Caco-2 (cell line): ENCODE results near the gene TSC22D2. TPM values are rescaled to one million over a fixed set of nuclear protein-coding genes. Genes with fewer than 3 reads are reported as not detected.

Experiments used
- BruUV-seq: library from RNA; stranded (reverse); fragments of 400-500 nt; replicated peaks from 2 replicates; lab custom pipeline; 2021; lab: Mats Ljungman, UMichigan
- CTCF ChIA-PET: fragments of 300-600 bp; sonication (Branson Sonifier 250); formaldehyde crosslinking; loops from one replicate; lab custom pipeline; 2022; ENCODE audit warnings: antibody characterized with exemption; lab: Charles Lee
- POLR2A ChIA-PET: fragments of 300-600 bp; sonication (Branson Sonifier 250); formaldehyde crosslinking; loops from one replicate; lab custom pipeline; 2022; ENCODE audit warnings: antibody characterized with exemption; lab: Charles Lee
- DNase-seq, 2 experiments: peaks; one replicate each; pipeline versions ENCODE4 v3.0.0 to v3.0.0-alpha.2; 2020 to 2022
- H3K27me3 ChIP-seq: replicated peaks from 2 replicates; pipeline ENCODE4 v1.6.0; 2011; ENCODE audit warnings: low read length; ENCODE audit not compliant: control insufficient read depth, insufficient read depth
- H3K36me3 ChIP-seq: 2 replicates; pipeline ENCODE4 v1.5.1; 2011; ENCODE audit warnings: low read length; ENCODE audit not compliant: control insufficient read depth, insufficient read depth
- H3K4me1 ChIP-seq: fragments of 250-450 bp; sonication (Bioruptor Pico); 2 replicates; pipeline ENCODE4 v1.5.1; 2020; ENCODE audit warnings: mild to moderate bottlenecking
- H3K4me3 ChIP-seq: 2 replicates; pipeline ENCODE4 v1.5.1; 2011; ENCODE audit warnings: low read depth, mild to moderate bottlenecking, control low read depth, low read length
- H3K9me3 ChIP-seq: fragments of 250-450 bp; sonication (Bioruptor Pico); 2 replicates; pipeline ENCODE4 v1.5.1; 2020; ENCODE audit warnings: mild to moderate bottlenecking, moderate library complexity
- H3K27ac Mint-ChIP-seq: one replicate; pipeline ENCODE4 v1.8.0; 2022; ENCODE audit warnings: mixed read lengths; ENCODE audit not compliant: unreplicated experiment
- H3K27me3 Mint-ChIP-seq: one replicate; pipeline ENCODE4 v1.8.0; 2022; ENCODE audit warnings: mixed read lengths; ENCODE audit not compliant: insufficient read depth, unreplicated experiment
- H3K36me3 Mint-ChIP-seq: one replicate; pipeline ENCODE4 v1.8.0; 2022; ENCODE audit warnings: mild to moderate bottlenecking, mixed read lengths; ENCODE audit not compliant: insufficient read depth, unreplicated experiment
- H3K4me1 Mint-ChIP-seq: one replicate; pipeline ENCODE4 v1.8.0; 2022; ENCODE audit warnings: low read depth, mixed read lengths; ENCODE audit not compliant: unreplicated experiment
- H3K4me3 Mint-ChIP-seq: one replicate; pipeline ENCODE4 v1.8.0; 2022; ENCODE audit warnings: mild to moderate bottlenecking, moderate library complexity, mixed read lengths; ENCODE audit not compliant: unreplicated experiment
- H3K9me3 Mint-ChIP-seq: one replicate; pipeline ENCODE4 v1.8.0; 2022; ENCODE audit warnings: mixed read lengths; ENCODE audit not compliant: unreplicated experiment
- CTCF ChIP-seq, 2 experiments: fragments of 200-600 bp in 1 of 2; IDR thresholded peaks; 1 replicate in 1 of 2; 2 replicates in 1 of 2; pipeline versions ENCODE4 v1.5.1 to v1.8.0; 2011 to 2022; ENCODE audit warnings: antibody characterized with exemption in 1 of 2, control low read depth in 1 of 2, inconsistent platforms in 1 of 2, low read depth in 1 of 2, low read length in 1 of 2, mild to moderate bottlenecking in 1 of 2, moderate library complexity in 1 of 2; ENCODE audit not compliant: insufficient read depth in 1 of 2, severe bottlenecking in 1 of 2, unreplicated experiment in 1 of 2
- intact Hi-C: fragments of 100-400 bp; cut with micrococcal nuclease; formaldehyde crosslinking; loops from one replicate; pipeline ENCODE4 v1.10.0; 2022; ENCODE audit not compliant: unreplicated experiment
- total RNA-seq: library from RNA; stranded (reverse); gene quantifications from 2 replicates; pipeline ENCODE4 v1.2.3, GENCODE V29; 2022

Gene TSC22D2
- total RNA-seq, 1 experiment from 2014 or later: 30.8 TPM

GRCh38 chr3:150444371-150444770 lies 36.3 kb downstream of the TSC22D2 start:
- H3K27me3 Mint-ChIP-seq: no peaks in the 10 kb centered on the region
- intact Hi-C loops: no loop called here
- POLR2A ChIA-PET: no interaction called here
- Histone ChIP-seq H3K4me1 (peaks cover 26% of the 10 kb centered on the region), H3K36me3 (no peaks in the 10 kb centered on the region), H3K27me3 (no peaks in the 10 kb centered on the region), H3K9me3 (no peaks in the 10 kb centered on the region), H3K4me3 (no peak overlapping the region)
- BruUV-seq: no TSS peak
- peaks cover 22% of the 10 kb centered on the region for H3K36me3 Mint-ChIP-seq
- H3K9me3 Mint-ChIP-seq: no peaks in the 10 kb centered on the region
- H3K27ac Mint-ChIP-seq: no peak overlapping the region
- no peak for TF ChIP-seq CTCF (IDR thresholded peaks at IDR 0.05; ENCODE audit: insufficient read depth in 1 of 2, low read depth in 1 of 2, low read length in 1 of 2, severe bottlenecking in 1 of 2, unreplicated experiment in 1 of 2)
- no peak overlapping the region for H3K4me3 Mint-ChIP-seq
- CTCF ChIA-PET: no interaction called here
- peaks cover 18% of the 10 kb centered on the region for H3K4me1 Mint-ChIP-seq
- DNase-seq: no peak

GRCh38 chr3:150446470-150446977 lies 38.4 kb downstream of the TSC22D2 start:
- H3K9me3 ChIP-seq: no peaks in the 10 kb centered on the region
- no peak overlapping the region for H3K4me3 Mint-ChIP-seq
- BruUV-seq: no TSS peak
- H3K4me1 ChIP-seq: peaks cover 45% of the 10 kb centered on the region
- no peak for TF ChIP-seq CTCF (IDR thresholded peaks at IDR 0.05; ENCODE audit: insufficient read depth in 1 of 2, low read depth in 1 of 2, low read length in 1 of 2, severe bottlenecking in 1 of 2, unreplicated experiment in 1 of 2)
- no peak overlapping the region for H3K27ac Mint-ChIP-seq
- no peaks in the 10 kb centered on the region for H3K27me3 ChIP-seq
- ChIA-PET CTCF (no interaction called here), POLR2A (no interaction called here)
- no peak for DNase-seq
- no peak overlapping the region for H3K4me3 ChIP-seq
- H3K36me3 ChIP-seq: no peaks in the 10 kb centered on the region
- H3K27me3 Mint-ChIP-seq: no peaks in the 10 kb centered on the region
- H3K36me3 Mint-ChIP-seq: peaks cover 17% of the 10 kb centered on the region
- no peaks in the 10 kb centered on the region for H3K9me3 Mint-ChIP-seq
- H3K4me1 Mint-ChIP-seq: peaks cover 28% of the 10 kb centered on the region
- intact Hi-C loops: no loop called here

- Mint-ChIP-seq H3K4me1 (peaks cover 28% of the 10 kb centered on the region), H3K27ac (peak overlapping the region; percentile 68), H3K36me3 (peaks cover 13% of the 10 kb centered on the region), H3K27me3 (no peaks in the 10 kb centered on the region), H3K4me3 (no peak overlapping the region), H3K9me3 (no peaks in the 10 kb centered on the region)
- Histone ChIP-seq H3K4me3 (no peak overlapping the region), H3K9me3 (no peaks in the 10 kb centered on the region), H3K4me1 (peaks cover 48% of the 10 kb centered on the region), H3K27me3 (no peaks in the 10 kb centered on the region), H3K36me3 (no peaks in the 10 kb centered on the region)
- ChIA-PET CTCF (no interaction called here), POLR2A (no interaction called here)
- DNase-seq: no peak
- BruUV-seq: no TSS peak
- TF ChIP-seq CTCF (IDR thresholded peaks at IDR 0.05; ENCODE audit: insufficient read depth in 1 of 2, low read depth in 1 of 2, low read length in 1 of 2, severe bottlenecking in 1 of 2, unreplicated experiment in 1 of 2): no peak
- intact Hi-C loops: no loop called here
Observed at GRCh38 chr3:150447084-150447483, 39.0 kb downstream of the TSC22D2 start.
